GM10847 (cell line): ENCODE measurements around the gene NOP10.
A peak's percentile ranks its signal among the peaks of the same experiment; 100 is the strongest.

ENCODE experiments used
- POLR2A ChIP-seq: IDR thresholded peaks from 2 replicates; pipeline ENCODE4 v1.6.1; 2011; ENCODE audit not compliant: insufficient read length; ENCODE audit errors: extremely low read depth

NOP10 gene

GRCh38 chr15:34342737-34343575 lies at the start of gene NOP10, which contains the start of gene NUTM1:
Gene NOP10, minus strand, starts transcription at chr15:34343136. Its CDS starts 63 bp downstream, at chr15:34343073.
Gene NUTM1, plus strand, starts transcription at chr15:34343315. Its CDS starts 382 bp downstream, at chr15:34343697.
- TF ChIP-seq POLR2A: peak; percentile 81

DNA sequence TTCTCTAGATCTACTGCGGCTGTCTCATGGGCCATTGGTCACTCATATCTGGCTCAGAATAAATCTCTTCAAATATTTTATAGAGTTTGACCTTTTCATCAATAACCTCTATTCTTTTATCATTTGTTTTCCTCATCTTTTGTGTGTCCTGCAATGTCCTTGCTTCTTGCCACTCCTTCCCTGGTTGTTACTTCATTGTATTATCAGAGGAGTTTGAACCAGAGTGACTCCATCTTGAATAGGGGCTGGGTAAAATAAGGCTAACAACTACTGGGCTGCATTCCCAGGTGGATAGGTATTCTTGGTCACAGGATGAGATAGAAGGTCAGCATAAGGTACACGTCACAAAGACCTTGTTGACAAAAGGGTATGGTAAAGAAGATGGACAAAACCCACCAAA lies 33.9 kb upstream of the NOP10 start:
- no peak for TF ChIP-seq POLR2A

DNA sequence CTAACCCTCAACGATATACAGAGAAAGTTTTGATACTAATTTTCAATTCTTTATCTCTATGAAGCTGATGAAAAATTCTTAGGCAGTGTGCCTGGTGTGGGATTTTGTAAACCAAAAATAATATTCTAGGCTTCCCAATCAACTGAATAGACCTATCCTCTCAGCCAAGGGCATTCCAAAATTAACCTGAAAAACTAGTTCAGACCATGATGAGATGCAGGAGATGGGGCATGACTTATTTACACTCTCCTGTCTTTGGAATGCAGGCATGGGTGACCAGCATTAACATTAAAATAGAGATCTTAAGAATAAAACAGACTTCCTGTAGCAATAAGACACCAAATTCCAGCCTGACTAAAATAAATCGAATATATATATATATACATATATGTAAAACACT lies 31.9 kb upstream of the NOP10 start:
- no peak for TF ChIP-seq POLR2A

- no peak for TF ChIP-seq POLR2A
Observed at GRCh38 chr15:34373951-34374350, 31.0 kb upstream of the NOP10 start.

DNA sequence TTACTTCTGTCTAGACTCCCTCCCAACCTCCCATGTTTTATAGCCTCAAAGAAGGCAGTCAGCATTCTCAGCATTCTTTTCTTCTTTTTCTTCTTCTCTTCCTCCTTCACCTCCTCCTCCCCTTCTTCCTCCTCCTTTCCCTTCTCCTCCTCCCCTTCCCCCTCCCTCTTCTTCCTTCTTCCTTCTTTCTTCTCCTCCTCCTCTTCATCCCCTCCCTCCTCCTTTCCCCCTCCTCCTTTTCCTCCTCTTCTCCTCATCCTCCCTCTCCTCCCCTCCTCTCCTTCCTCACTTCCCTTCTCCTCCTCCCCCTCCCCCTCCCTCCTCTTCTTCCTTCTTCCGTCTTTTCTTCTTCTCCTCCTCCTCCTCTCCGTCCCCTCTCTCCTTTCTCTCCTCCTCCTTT lies 27.7 kb upstream of the NOP10 start:
- TF ChIP-seq POLR2A: no peak

DNA sequence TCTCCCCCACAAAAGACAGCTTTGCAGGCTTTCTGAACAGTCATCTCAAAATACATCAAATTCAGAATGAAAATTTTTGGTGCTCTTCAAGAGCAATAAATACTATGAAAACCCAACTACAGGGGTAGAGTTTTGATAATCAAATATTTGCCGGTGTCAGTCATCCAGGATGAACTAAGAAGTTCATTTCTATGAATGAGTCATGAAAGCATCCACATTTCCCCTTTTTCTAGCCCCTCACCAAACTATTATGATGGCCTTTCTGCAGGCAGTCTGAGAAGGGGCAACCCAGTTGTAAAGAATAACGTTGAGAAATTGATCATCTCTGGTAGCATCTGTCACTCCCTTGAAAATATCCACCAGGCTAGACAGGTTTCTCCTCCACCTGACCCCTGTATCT lies 27.2 kb upstream of the NOP10 start:
- no peak for TF ChIP-seq POLR2A

GRCh38 chr15:34367101-34368081 lies 24.5 kb upstream of the NOP10 start, which contains the start of gene LPCAT4:
Gene LPCAT4, minus strand, starts transcription at chr15:34367196. Its CDS starts 96 bp downstream, at chr15:34367100.
- TF ChIP-seq POLR2A: peak; percentile 79

DNA sequence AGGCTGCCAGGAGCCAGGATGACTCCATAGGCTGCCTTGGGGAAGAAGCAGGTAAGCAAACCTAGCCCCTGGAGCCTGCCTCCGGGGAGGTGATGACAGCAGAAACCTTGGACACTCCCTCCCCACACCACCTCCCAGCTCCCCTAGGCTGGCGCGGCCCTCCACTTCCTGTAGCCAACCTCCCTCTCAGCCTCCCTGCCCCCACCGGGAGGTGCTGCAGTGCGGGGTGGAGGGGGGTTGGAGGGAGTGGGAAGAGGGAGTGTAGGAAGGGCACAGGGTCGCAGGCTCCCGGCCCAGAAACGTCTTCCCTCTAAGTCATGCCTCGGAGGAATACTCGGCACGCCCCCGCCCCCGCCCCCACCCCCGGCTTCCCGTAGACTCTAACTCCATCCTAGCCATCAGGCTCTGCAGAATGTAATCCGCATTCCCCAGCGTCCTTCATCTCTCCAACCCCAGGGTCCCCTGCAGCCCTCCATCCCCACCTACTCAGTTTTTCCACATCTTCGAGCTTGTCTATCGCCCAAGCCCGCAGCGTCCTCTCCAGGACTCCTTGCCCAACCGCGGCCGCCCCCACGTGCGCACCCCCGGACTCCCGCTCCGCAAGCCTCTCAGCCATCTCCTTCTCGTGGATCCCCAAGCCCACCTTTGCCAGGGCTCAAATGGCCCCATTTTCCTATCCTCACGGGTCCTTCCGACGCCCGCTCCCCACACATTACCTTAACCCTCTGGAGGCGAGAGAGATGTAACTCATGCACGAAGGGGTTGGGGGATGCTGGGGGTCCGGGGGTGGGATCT lies 23.5 kb upstream of the NOP10 start:
- TF ChIP-seq POLR2A: no peak

GRCh38 chr15:34365836-34366235 lies 22.9 kb upstream of the NOP10 start:
- TF ChIP-seq POLR2A: no peak

DNA sequence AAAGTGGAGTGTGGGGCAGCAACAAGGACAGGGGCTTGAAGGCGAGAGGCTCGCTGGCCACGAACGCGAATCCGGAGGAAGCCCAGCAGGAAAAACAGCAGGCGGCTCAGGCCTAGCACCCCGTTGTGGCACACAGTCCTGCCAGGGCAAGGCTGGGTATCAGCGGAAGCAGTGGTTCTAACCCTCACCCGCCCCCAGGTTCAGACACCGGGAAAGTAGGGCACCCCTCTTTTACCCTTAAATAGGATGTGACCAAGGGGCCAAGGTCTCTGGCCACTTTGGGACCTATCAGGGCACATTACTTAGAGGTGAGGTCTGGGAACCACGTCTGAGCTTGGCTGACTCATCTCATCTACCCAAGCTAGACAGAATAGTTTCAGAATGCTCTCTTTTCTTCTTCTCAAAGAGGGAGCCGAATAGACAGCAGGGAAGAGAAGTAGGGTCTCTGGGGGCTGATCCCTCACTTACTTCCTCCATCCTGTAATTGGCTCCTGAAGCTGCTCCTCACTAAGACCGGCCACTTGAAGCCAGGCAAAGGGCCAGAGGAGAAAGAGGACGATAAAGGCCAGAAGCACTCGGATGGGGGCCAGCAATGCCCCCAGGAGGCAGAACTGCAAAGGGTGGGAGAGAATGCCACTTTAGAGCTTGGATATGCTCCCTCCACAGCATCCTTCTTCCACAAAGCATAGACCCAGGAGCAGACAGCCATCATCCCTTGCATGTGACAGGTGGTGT lies 22.3 kb upstream of the NOP10 start:
- no peak for TF ChIP-seq POLR2A

- no peak for TF ChIP-seq POLR2A
Observed at GRCh38 chr15:34364041-34364440, 21.1 kb upstream of the NOP10 start.

- TF ChIP-seq POLR2A: no peak
Observed at GRCh38 chr15:34362047-34362773, 19.3 kb upstream of the NOP10 start.

- TF ChIP-seq POLR2A: no peak
Observed at GRCh38 chr15:34361278-34361677, 18.3 kb upstream of the NOP10 start.

GRCh38 chr15:34360298-34360697 lies 17.4 kb upstream of the NOP10 start:
- no peak for TF ChIP-seq POLR2A

- no peak for TF ChIP-seq POLR2A
Observed at GRCh38 chr15:34359416-34359815, 16.5 kb upstream of the NOP10 start.
